Renal cortical epithelial cell (primary cell): ENCODE data around the gene CAPZA1. TPM values are rescaled to one million over a fixed set of nuclear protein-coding genes. Genes with fewer than 3 reads are reported as not detected.
"Not testable (repeated sequence)": the region's sequence is repeated elsewhere in the genome, so short reads cannot be mapped to it uniquely, and the experiment has no call there.

ENCODE experiments used
- DNase-seq: peaks from one replicate; pipeline ENCODE4 v3.0.0-alpha.2; 2011; ENCODE audit warnings: low read depth
- total RNA-seq: library from RNA; depleted of rRNA; stranded (reverse); fragments of >200 nt; gene quantifications from 2 replicates; pipeline ENCODE4 v1.2.3, GENCODE V29; 2014

CAPZA1 gene
- total RNA-seq, 1 donor from 2014 or later = 236 TPM

GRCh38 chr1:112626887-112627286 lies 7.3 kb downstream of the CAPZA1 start:
- DNase-seq = no peak

GRCh38 chr1:112628516-112628915 lies 8.9 kb downstream of the CAPZA1 start:
- DNase-seq = no peak

- no peak for DNase-seq
Observed at GRCh38 chr1:112629256-112629655, 9.6 kb downstream of the CAPZA1 start.

- no peak for DNase-seq
Observed at GRCh38 chr1:112633628-112634027, 14.0 kb downstream of the CAPZA1 start.

GRCh38 chr1:112634367-112634766 lies 14.7 kb downstream of the CAPZA1 start:
- no peak for DNase-seq

- DNase-seq = no peak
Observed at GRCh38 chr1:112636056-112636455, 16.4 kb downstream of the CAPZA1 start.

GRCh38 chr1:112636597-112637253 lies 17.1 kb downstream of the CAPZA1 start:
- no peak for DNase-seq

GRCh38 chr1:112637254-112638109 lies 17.9 kb downstream of the CAPZA1 start:
- peak; percentile 75 for DNase-seq

GRCh38 chr1:112638110-112638428 lies 18.4 kb downstream of the CAPZA1 start:
- DNase-seq = no peak

- DNase-seq = not testable (repeated sequence)
Observed at GRCh38 chr1:112640437-112640836, 20.8 kb downstream of the CAPZA1 start.

GRCh38 chr1:112643080-112643479 lies 23.4 kb downstream of the CAPZA1 start:
- no peak for DNase-seq

GRCh38 chr1:112646225-112646624 lies 26.6 kb downstream of the CAPZA1 start:
- no peak for DNase-seq

- no peak for DNase-seq
Observed at GRCh38 chr1:112651205-112651604, 31.6 kb downstream of the CAPZA1 start.

GRCh38 chr1:112665857-112666256 lies 46.2 kb downstream of the CAPZA1 start:
- DNase-seq = no peak

- no peak for DNase-seq
Observed at GRCh38 chr1:112666946-112667345, 47.3 kb downstream of the CAPZA1 start.

- no peak for DNase-seq
Observed at GRCh38 chr1:112672009-112672408, 52.4 kb downstream of the CAPZA1 start.

GRCh38 chr1:112672842-112673241 lies 53.2 kb downstream of the CAPZA1 start:
- no peak for DNase-seq

GRCh38 chr1:112673592-112674439 lies 54.2 kb downstream of the CAPZA1 start:
- peak; percentile 64 for DNase-seq

- peak; percentile 46 for DNase-seq
Observed at GRCh38 chr1:112674440-112674985, 54.9 kb downstream of the CAPZA1 start, which contains the start of gene MOV10. MOV10 (plus strand) TSS chr1:112674659; CDS start chr1:112674913, 254 bp downstream.

- no peak for DNase-seq
Observed at GRCh38 chr1:112674986-112675727, 55.5 kb downstream of the CAPZA1 start.

GRCh38 chr1:112675728-112676381 lies 56.2 kb downstream of the CAPZA1 start:
- no peak for DNase-seq
